Measurements from ENCODE around the gene TCFL5. TPM values are rescaled to one million over a fixed set of nuclear protein-coding genes. Genes with fewer than 3 reads are reported as not detected.
"Not testable (repeated sequence)": the region's sequence is repeated elsewhere in the genome, so short reads cannot be mapped to it uniquely, and the experiment has no call there.

Gene TCFL5
- total and polyA plus RNA-seq, 12 donors = 2.5 to 8.3 (median 6.4) TPM

GRCh38 chr20:62874964-62875344 is 13.3 kb upstream of the TCFL5 start:
- ATAC-seq (no peak), DNase-seq (no peak)
- WGBS, 2 donors = 90% methylated on average over 10 of the region's 14 CpGs
- H3K4me3 ChIP-seq = no peak overlapping the region
- H3K27ac ChIP-seq = no peak overlapping the region
- peaks cover 0 to 5% (median 0%) of the 10 kb centered on the region in 11 donors for H3K9me3 ChIP-seq
- H3K27me3 ChIP-seq = peaks cover 0 to 6% (median 0%) of the 10 kb centered on the region in 7 donors
- peaks cover 14 to 33% (median 24%) of the 10 kb centered on the region in 9 donors for H3K4me1 ChIP-seq
- intact Hi-C loops (cut with DNase I) = loop anchor here in 6 of 10 donors (2.0 to 10.0 kb wide), 5 partner anchors 52 to 134 kb away; partner anchors contain the start of genes BHLHE23 (in 4 of the 6), DIDO1 (in 1 of the 6) and GID8 (in 1 of the 6)
- no peak for TF ChIP-seq CTCF (IDR thresholded peaks at IDR 0.05)
- peaks cover 0 to 10% (median 0%) of the 10 kb centered on the region in 9 donors for H3K36me3 ChIP-seq

- not testable (repeated sequence) for H3K4me3 ChIP-seq, ATAC-seq, H3K9me3 ChIP-seq, H3K27me3 ChIP-seq, H3K36me3 ChIP-seq
- 3 to 5% methylated on average over 14 to 15 of the region's 15 CpGs for WGBS, 2 donors
- peaks cover 14 to 33% (median 24%) of the 10 kb centered on the region in 9 donors for H3K4me1 ChIP-seq
- H3K27ac ChIP-seq = peak overlapping the region in 5 of 10 donors; percentile 19 to 40 (median 31)
- peak; percentile 67 to 78 for DNase-seq
- TF ChIP-seq CTCF (IDR thresholded peaks at IDR 0.05) = peak; percentile 57 to 75 (median 67)
- intact Hi-C loops (cut with DNase I) = loop anchor here (2.0 to 10.0 kb wide), 4 partner anchors 61 to 135 kb away; partner anchors contain the start of genes BHLHE23 (in 4 of the 10) and GID8 (in 1 of the 10)
Measured at GRCh38 chr20:62873681-62874031, 12.0 kb upstream of the TCFL5 start.

- ATAC-seq = no peak
- Histone ChIP-seq H3K36me3 (no peaks in the 10 kb centered on the region), H3K4me1 (peaks cover 14 to 33% (median 24%) of the 10 kb centered on the region in 9 donors), H3K27ac (no peak overlapping the region), H3K9me3 (peaks cover 0 to 6% (median 0%) of the 10 kb centered on the region in 11 donors), H3K4me3 (no peak overlapping the region), H3K27me3 (peaks cover 0 to 6% (median 0%) of the 10 kb centered on the region in 7 donors)
- intact Hi-C loops (cut with DNase I) = loop anchor here in 9 of 10 donors (2.0 to 10.0 kb wide), 4 partner anchors 62 to 136 kb away; partner anchors contain the start of genes BHLHE23 (in 4 of the 9) and GID8 (in 1 of the 9)
- DNase-seq = no peak
- WGBS, 2 donors = 77 to 83% methylated on average over 7 of the region's 7 CpGs
- no peak for TF ChIP-seq CTCF (IDR thresholded peaks at IDR 0.05)
Measured at GRCh38 chr20:62873280-62873679, 11.7 kb upstream of the TCFL5 start.

GRCh38 chr20:62872862-62873261 is 11.2 kb upstream of the TCFL5 start:
- no peak for TF ChIP-seq CTCF (IDR thresholded peaks at IDR 0.05)
- no peak for ATAC-seq
- DNase-seq = no peak
- WGBS, 2 donors = 88 to 93% methylated on average over 6 of the region's 6 CpGs
- Histone ChIP-seq H3K9me3 (peaks cover 0 to 6% (median 0%) of the 10 kb centered on the region in 11 donors), H3K27ac (no peak overlapping the region), H3K4me3 (no peak overlapping the region), H3K36me3 (no peaks in the 10 kb centered on the region), H3K27me3 (peaks cover 0 to 6% (median 0%) of the 10 kb centered on the region in 7 donors), H3K4me1 (peaks cover 14 to 33% (median 24%) of the 10 kb centered on the region in 9 donors)
- intact Hi-C loops (cut with DNase I) = loop anchor here in 9 of 10 donors (2.0 to 10.0 kb wide), 4 partner anchors 62 to 136 kb away; partner anchors contain the start of genes BHLHE23 (in 4 of the 9) and GID8 (in 1 of the 9)

Measured in heart right ventricle (tissue), 16 donors.